Chondrocyte (in vitro differentiated cells): ENCODE measurements around the gene COX4I2. TPM values are rescaled to one million over a fixed set of nuclear protein-coding genes. Genes with fewer than 3 reads are reported as not detected.

Experiments
- DNase-seq: peaks from one replicate; pipeline ENCODE4 v3.0.0; 2021; ENCODE audit warnings: mixed read lengths, low spot score
- H3K27ac Mint-ChIP-seq: one replicate; pipeline ENCODE4 v1.8.0; 2021; ENCODE audit warnings: mild to moderate bottlenecking, moderate library complexity, mixed read lengths; ENCODE audit not compliant: unreplicated experiment
- H3K27me3 Mint-ChIP-seq: 2 replicates; pipeline ENCODE4 v1.8.0; 2021; ENCODE audit warnings: low read depth, mixed read lengths
- H3K36me3 Mint-ChIP-seq: 2 replicates; pipeline ENCODE4 v1.8.0; 2021; ENCODE audit warnings: low read depth, mixed read lengths
- H3K4me1 Mint-ChIP-seq: 2 replicates; pipeline ENCODE4 v1.8.0; 2021; ENCODE audit warnings: low read depth, mild to moderate bottlenecking, mixed read lengths
- H3K4me3 Mint-ChIP-seq: one replicate; pipeline ENCODE4 v1.8.0; 2021; ENCODE audit warnings: mild to moderate bottlenecking, moderate library complexity, mixed read lengths; ENCODE audit not compliant: unreplicated experiment
- H3K9me3 Mint-ChIP-seq: 2 replicates; pipeline ENCODE4 v1.8.0; 2021; ENCODE audit warnings: low read depth, mixed read lengths
- CTCF ChIP-seq: fragments of 200-600 bp; sonication (generic); IDR thresholded peaks from 2 replicates; pipeline ENCODE4 v1.5.0; 2021; ENCODE audit warnings: antibody characterized with exemption, mild to moderate bottlenecking, moderate library complexity
- total RNA-seq: library from RNA; stranded (reverse); gene quantifications from 3 replicates; pipeline ENCODE4 v1.2.1, GENCODE V29; 2021

COX4I2 gene
- total RNA-seq, 1 donor from 2014 or later = not detected

GRCh38 chr20:31602779-31603441, 34.8 kb upstream of the COX4I2 start:
- no peak for DNase-seq
- H3K4me3 Mint-ChIP-seq = no peak overlapping the region
- H3K36me3 Mint-ChIP-seq = no peaks in the 10 kb centered on the region
- H3K27ac Mint-ChIP-seq = peak overlapping the region; percentile 75
- H3K27me3 Mint-ChIP-seq = no peaks in the 10 kb centered on the region
- H3K4me1 Mint-ChIP-seq = peaks cover 48% of the 10 kb centered on the region
- no peak for TF ChIP-seq CTCF
- no peaks in the 10 kb centered on the region for H3K9me3 Mint-ChIP-seq

GRCh38 chr20:31603822-31604566, 33.7 kb upstream of the COX4I2 start:
- H3K27ac Mint-ChIP-seq = peak overlapping the region; percentile 95
- no peaks in the 10 kb centered on the region for H3K27me3 Mint-ChIP-seq

GRCh38 chr20:31604567-31605030, 33.1 kb upstream of the COX4I2 start:
- Mint-ChIP-seq H3K4me3 (peak overlapping the region; percentile 99), H3K27me3 (no peaks in the 10 kb centered on the region), H3K27ac (peak overlapping the region; percentile 95), H3K4me1 (peaks cover 57% of the 10 kb centered on the region), H3K36me3 (no peaks in the 10 kb centered on the region), H3K9me3 (no peaks in the 10 kb centered on the region)
- DNase-seq = no peak
- TF ChIP-seq CTCF = no peak

More at GRCh38 chr20:31603822-31604566, 33.7 kb upstream of the COX4I2 start:
- peak; percentile 99 for DNase-seq
- Mint-ChIP-seq H3K36me3 (no peaks in the 10 kb centered on the region), H3K4me3 (peak overlapping the region; percentile 99), H3K9me3 (no peaks in the 10 kb centered on the region), H3K4me1 (peaks cover 57% of the 10 kb centered on the region)
- no peak for TF ChIP-seq CTCF

- peak within 1 kb of the TSS; percentile 95 for H3K27ac Mint-ChIP-seq
- peak within 1 kb of the TSS; percentile 99 for H3K4me3 Mint-ChIP-seq
- H3K27me3 Mint-ChIP-seq = no peaks in the 10 kb centered on the region
- peaks cover 57% of the 10 kb centered on the region for H3K4me1 Mint-ChIP-seq
- no peak for TF ChIP-seq CTCF
- H3K36me3 Mint-ChIP-seq = no peaks in the 10 kb centered on the region
- peak; percentile 98 for DNase-seq
- no peaks in the 10 kb centered on the region for H3K9me3 Mint-ChIP-seq
Observed at GRCh38 chr20:31605031-31605901, 32.4 kb upstream of the COX4I2 start, which contains the start of gene ID1. ID1 (plus strand) TSS chr20:31605289; CDS start chr20:31605388, 99 bp downstream.
